ENCODE measurements around the gene ERBB4.

GRCh38 chr2:212532585-212532984, 6.0 kb downstream of the ERBB4 start:
- no peak for TF ChIP-seq GATA3 (IDR thresholded peaks at IDR 0.05; ENCODE audit: low read depth, low read length)
- no peak for TF ChIP-seq GATA2 (IDR thresholded peaks at IDR 0.05; ENCODE audit: low read depth, low read length)

Measured in SH-SY5Y (cell line).